ENCODE measurements around the gene ILF2. TPM values are rescaled to one million over a fixed set of nuclear protein-coding genes. Genes with fewer than 3 reads are reported as not detected.
A peak's percentile ranks its signal among the peaks of the same experiment; 100 is the strongest.

Gene ILF2
- polyA plus RNA-seq, 2 of the 4 experiments (the other 2 are of a cell fraction), result 249 to 285 TPM

DNA sequence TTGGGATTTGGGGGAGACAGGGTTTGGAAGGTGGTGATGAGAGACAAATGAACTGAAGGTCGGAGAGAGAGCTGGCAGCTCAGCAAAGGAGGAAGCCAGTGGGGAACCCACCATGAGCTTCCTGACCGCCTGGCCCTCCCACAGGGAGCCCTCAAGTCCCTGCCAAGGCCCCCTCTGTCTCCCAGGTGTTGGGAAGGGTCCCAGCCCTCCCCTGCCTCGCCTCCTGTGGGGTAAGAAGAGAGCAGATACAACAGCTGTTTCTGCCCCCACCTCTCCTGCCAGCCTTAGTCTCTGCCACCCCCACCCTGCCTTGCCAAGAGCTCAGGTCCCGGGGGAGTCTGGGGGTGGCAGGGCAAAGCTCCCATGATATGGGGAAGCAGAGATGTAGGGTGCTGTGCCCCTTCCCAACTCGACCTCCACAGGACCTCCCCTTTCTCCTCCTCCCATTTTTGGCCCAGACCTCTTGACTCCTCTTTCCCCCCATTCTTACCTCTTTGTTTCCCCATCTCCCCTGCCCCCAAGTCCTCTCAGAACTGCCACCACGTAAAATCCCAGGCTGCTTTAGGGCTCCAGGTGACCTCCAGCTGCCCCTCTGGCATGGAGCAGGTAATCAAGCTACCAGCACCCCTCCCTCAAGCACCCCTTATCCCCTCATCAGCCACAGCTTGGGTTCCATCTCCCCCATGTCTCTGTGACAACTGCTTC, 42.0 kb downstream of the ILF2 start:
- no peak overlapping the region for H3K4me3 ChIP-seq
- no peak for ATAC-seq
- no peak for FAIRE-seq
- peaks cover 24% of the 10 kb centered on the region for H3K4me1 ChIP-seq
- H3K27ac ChIP-seq, result peak overlapping the region in 1 of 2 experiments; percentile 92; a peak in 3 of 6 replicates
- no peaks in the 10 kb centered on the region for H3K9me3 ChIP-seq
- WGBS (ENCODE audit: missing lambda C conversion rate), result 63% methylated on average over 5 of the region's 6 CpGs
- ChIA-PET POLR2A (interaction anchor here (2.9 kb wide), 1 partner anchor 12 kb away, joined by 13 read pairs; the partner anchor contains the start of gene S100A14), CTCF (interaction anchor here (0.6 to 18.3 kb wide), 20 partner anchors 12 to 277 kb away, joined by 3 to 253 read pairs (median 8); partner anchors contain the start of genes S100A14, S100A16 and S100A6)
- TF ChIP-seq FOSB (CRISPR knock-in tag; IDR thresholded peaks at IDR 0.05) (no peak), POLR2A (IDR thresholded peaks at IDR 0.05; ENCODE audit: low read length) (no peak), JUN (IDR thresholded peaks at IDR 0.05) (no peak)
- H3K4me2 ChIP-seq, result no peak overlapping the region
- no peak for DNase-seq (ENCODE audit: low read depth in 1 of 2, low spot score in 1 of 2)

DNA sequence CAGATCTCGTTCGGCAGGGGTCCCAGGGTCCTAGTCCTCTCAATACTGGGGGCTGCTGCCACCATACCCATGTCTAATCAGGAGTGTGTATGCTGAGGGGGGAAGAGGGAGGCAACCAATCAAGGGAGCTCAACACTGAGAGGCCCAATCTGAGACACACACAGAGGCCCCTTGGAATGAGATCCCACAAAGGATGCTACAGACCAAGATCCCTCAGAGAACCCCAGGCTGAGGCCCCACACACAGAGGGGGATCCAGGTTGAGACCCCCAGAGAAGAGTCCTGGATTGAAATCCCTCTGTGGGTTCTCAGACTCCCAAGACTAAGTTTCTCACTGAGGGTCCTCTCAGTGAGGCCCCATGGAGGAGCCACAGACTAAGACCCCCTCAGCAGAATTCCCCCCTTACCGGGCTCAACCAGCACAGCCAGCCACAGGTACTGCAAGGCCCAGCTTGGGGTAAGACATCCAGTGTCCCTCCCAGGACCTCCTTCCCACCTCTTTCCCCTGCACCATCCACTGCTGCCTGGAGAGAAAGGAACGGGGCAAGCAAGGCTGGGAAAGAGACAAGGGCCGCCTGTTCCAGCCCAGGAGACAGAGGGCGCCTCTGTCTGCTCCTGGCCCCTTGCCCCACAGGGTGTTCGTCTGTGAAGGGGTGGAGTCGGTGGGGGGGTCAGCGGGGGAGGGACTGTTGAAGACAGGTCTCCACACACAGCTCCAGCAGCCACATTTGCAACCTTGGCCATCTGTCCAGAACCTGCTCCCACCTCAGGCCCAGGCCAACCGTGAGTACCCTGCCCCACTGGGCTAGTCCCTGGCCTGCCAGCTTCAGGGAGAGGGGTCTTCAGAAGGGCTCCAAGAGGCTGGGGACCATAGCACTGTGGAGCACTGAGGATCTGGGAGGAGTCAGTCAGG, 42.8 kb downstream of the ILF2 start, which contains the start of gene S100A1:
TSS of gene S100A1 (plus strand) at position 720 of the 912 bp plus-strand sequence. CDS start 2,088 bp downstream, outside the sequence.
- 58% methylated on average over 6 of the region's 10 CpGs for WGBS (ENCODE audit: missing lambda C conversion rate)
- CTCF ChIA-PET, result interaction anchor here (0.6 to 18.3 kb wide), 40 partner anchors 10 to 320 kb away, joined by 3 to 253 read pairs (median 8); partner anchors contain the start of genes ILF2, S100A14, S100A16 and S100A6
- H3K4me1 ChIP-seq, result peaks cover 20% of the 10 kb centered on the region
- H3K9me3 ChIP-seq, result no peaks in the 10 kb centered on the region
- peak within 1 kb of the TSS; percentile 57 for H3K4me3 ChIP-seq
- DNase-seq (ENCODE audit: low read depth in 1 of 2, low spot score in 1 of 2), result peak in 1 of 2 experiments; percentile 35
- H3K27ac ChIP-seq, result peak within 1 kb of the TSS; percentile 92
- POLR2A ChIA-PET, result interaction anchor here (0.7 to 2.9 kb wide), 16 partner anchors 9 to 107 kb away, joined by 3 to 39 read pairs (median 4); partner anchors contain the start of genes S100A14, S100A16 and S100A6
- ATAC-seq, result peak in 1 of 2 experiments; percentile 16
- peak within 1 kb of the TSS; percentile 97 for H3K4me2 ChIP-seq
- FAIRE-seq, result no peak
- no peak for TF ChIP-seq MYC (IDR thresholded peaks at IDR 0.05; ENCODE audit: borderline replicate concordance, low read length)
- no peak for TF ChIP-seq CBX8 (IDR thresholded peaks at IDR 0.05)
- TF ChIP-seq, protein P1, sequence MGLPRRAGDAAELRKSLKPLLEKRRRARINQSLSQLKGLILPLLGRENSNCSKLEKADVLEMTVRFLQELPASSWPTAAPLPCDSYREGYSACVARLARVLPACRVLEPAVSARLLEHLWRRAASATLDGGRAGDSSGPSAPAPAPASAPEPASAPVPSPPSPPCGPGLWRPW (IDR thresholded peaks at IDR 0.05), result no peak
- no peak for TF ChIP-seq ZNF302 (CRISPR knock-in tag; IDR thresholded peaks at IDR 0.05)
- TF ChIP-seq, protein P2, sequence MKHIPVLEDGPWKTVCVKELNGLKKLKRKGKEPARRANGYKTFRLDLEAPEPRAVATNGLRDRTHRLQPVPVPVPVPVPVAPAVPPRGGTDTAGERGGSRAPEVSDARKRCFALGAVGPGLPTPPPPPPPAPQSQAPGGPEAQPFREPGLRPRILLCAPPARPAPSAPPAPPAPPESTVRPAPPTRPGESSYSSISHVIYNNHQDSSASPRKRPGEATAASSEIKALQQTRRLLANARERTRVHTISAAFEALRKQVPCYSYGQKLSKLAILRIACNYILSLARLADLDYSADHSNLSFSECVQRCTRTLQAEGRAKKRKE (CRISPR knock-in tag; IDR thresholded peaks at IDR 0.05; ENCODE audit: low read depth), result no peak
- TF ChIP-seq, protein P3, sequence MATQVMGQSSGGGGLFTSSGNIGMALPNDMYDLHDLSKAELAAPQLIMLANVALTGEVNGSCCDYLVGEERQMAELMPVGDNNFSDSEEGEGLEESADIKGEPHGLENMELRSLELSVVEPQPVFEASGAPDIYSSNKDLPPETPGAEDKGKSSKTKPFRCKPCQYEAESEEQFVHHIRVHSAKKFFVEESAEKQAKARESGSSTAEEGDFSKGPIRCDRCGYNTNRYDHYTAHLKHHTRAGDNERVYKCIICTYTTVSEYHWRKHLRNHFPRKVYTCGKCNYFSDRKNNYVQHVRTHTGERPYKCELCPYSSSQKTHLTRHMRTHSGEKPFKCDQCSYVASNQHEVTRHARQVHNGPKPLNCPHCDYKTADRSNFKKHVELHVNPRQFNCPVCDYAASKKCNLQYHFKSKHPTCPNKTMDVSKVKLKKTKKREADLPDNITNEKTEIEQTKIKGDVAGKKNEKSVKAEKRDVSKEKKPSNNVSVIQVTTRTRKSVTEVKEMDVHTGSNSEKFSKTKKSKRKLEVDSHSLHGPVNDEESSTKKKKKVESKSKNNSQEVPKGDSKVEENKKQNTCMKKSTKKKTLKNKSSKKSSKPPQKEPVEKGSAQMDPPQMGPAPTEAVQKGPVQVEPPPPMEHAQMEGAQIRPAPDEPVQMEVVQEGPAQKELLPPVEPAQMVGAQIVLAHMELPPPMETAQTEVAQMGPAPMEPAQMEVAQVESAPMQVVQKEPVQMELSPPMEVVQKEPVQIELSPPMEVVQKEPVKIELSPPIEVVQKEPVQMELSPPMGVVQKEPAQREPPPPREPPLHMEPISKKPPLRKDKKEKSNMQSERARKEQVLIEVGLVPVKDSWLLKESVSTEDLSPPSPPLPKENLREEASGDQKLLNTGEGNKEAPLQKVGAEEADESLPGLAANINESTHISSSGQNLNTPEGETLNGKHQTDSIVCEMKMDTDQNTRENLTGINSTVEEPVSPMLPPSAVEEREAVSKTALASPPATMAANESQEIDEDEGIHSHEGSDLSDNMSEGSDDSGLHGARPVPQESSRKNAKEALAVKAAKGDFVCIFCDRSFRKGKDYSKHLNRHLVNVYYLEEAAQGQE (IDR thresholded peaks at IDR 0.05), result no peak
- TF ChIP-seq, protein P4, sequence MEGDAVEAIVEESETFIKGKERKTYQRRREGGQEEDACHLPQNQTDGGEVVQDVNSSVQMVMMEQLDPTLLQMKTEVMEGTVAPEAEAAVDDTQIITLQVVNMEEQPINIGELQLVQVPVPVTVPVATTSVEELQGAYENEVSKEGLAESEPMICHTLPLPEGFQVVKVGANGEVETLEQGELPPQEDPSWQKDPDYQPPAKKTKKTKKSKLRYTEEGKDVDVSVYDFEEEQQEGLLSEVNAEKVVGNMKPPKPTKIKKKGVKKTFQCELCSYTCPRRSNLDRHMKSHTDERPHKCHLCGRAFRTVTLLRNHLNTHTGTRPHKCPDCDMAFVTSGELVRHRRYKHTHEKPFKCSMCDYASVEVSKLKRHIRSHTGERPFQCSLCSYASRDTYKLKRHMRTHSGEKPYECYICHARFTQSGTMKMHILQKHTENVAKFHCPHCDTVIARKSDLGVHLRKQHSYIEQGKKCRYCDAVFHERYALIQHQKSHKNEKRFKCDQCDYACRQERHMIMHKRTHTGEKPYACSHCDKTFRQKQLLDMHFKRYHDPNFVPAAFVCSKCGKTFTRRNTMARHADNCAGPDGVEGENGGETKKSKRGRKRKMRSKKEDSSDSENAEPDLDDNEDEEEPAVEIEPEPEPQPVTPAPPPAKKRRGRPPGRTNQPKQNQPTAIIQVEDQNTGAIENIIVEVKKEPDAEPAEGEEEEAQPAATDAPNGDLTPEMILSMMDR (IDR thresholded peaks at IDR 0.05), result no peak; the same call in 2 of the 3 replicates
- no peak for TF ChIP-seq BHLHE40 (IDR thresholded peaks at IDR 0.05; ENCODE audit: low read depth, low read length)
- no peak for TF ChIP-seq POLR2AphosphoS2 (conservative IDR thresholded peaks at IDR 0.05; ENCODE audit: low read length)
- TF ChIP-seq ZC3H11A (IDR thresholded peaks at IDR 0.05), result no peak
- no peak for TF ChIP-seq TP53 (CRISPR knock-in tag; IDR thresholded peaks at IDR 0.05)
- no peak for TF ChIP-seq RNF2 (IDR thresholded peaks at IDR 0.05; ENCODE audit: borderline replicate concordance, low read depth)
- TF ChIP-seq CEBPB (IDR thresholded peaks at IDR 0.05), result no peak
- TF ChIP-seq ZSCAN20 (CRISPR knock-in tag; IDR thresholded peaks at IDR 0.05), result no peak
- TF ChIP-seq HOXB13 (CRISPR knock-in tag; IDR thresholded peaks at IDR 0.05; ENCODE audit: low read depth), result no peak
- TF ChIP-seq, protein P5, sequence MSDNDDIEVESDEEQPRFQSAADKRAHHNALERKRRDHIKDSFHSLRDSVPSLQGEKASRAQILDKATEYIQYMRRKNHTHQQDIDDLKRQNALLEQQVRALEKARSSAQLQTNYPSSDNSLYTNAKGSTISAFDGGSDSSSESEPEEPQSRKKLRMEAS (IDR thresholded peaks at IDR 0.05), result no peak
- no peak for TF ChIP-seq ZFP36 (IDR thresholded peaks at IDR 0.05; ENCODE audit: borderline replicate concordance, partially characterized antibody)
- TF ChIP-seq HOXB5 (CRISPR knock-in tag; IDR thresholded peaks at IDR 0.05), result no peak
- no peak for TF ChIP-seq SREBF2 (IDR thresholded peaks at IDR 0.05)
